Measurements from ENCODE around the gene COL9A1. TPM values are rescaled to one million over a fixed set of nuclear protein-coding genes. Genes with fewer than 3 reads are reported as not detected.

Gene COL9A1
- total and polyA plus RNA-seq, 2 of the 8 experiments (the other 6 are each of a cell fraction or from before 2014, with no cell fraction given), result 7.9 to 18.1 TPM

GRCh38 chr6:70236343-70236742, 66.5 kb downstream of the COL9A1 start (continued):
- TF ChIP-seq, protein P1, sequence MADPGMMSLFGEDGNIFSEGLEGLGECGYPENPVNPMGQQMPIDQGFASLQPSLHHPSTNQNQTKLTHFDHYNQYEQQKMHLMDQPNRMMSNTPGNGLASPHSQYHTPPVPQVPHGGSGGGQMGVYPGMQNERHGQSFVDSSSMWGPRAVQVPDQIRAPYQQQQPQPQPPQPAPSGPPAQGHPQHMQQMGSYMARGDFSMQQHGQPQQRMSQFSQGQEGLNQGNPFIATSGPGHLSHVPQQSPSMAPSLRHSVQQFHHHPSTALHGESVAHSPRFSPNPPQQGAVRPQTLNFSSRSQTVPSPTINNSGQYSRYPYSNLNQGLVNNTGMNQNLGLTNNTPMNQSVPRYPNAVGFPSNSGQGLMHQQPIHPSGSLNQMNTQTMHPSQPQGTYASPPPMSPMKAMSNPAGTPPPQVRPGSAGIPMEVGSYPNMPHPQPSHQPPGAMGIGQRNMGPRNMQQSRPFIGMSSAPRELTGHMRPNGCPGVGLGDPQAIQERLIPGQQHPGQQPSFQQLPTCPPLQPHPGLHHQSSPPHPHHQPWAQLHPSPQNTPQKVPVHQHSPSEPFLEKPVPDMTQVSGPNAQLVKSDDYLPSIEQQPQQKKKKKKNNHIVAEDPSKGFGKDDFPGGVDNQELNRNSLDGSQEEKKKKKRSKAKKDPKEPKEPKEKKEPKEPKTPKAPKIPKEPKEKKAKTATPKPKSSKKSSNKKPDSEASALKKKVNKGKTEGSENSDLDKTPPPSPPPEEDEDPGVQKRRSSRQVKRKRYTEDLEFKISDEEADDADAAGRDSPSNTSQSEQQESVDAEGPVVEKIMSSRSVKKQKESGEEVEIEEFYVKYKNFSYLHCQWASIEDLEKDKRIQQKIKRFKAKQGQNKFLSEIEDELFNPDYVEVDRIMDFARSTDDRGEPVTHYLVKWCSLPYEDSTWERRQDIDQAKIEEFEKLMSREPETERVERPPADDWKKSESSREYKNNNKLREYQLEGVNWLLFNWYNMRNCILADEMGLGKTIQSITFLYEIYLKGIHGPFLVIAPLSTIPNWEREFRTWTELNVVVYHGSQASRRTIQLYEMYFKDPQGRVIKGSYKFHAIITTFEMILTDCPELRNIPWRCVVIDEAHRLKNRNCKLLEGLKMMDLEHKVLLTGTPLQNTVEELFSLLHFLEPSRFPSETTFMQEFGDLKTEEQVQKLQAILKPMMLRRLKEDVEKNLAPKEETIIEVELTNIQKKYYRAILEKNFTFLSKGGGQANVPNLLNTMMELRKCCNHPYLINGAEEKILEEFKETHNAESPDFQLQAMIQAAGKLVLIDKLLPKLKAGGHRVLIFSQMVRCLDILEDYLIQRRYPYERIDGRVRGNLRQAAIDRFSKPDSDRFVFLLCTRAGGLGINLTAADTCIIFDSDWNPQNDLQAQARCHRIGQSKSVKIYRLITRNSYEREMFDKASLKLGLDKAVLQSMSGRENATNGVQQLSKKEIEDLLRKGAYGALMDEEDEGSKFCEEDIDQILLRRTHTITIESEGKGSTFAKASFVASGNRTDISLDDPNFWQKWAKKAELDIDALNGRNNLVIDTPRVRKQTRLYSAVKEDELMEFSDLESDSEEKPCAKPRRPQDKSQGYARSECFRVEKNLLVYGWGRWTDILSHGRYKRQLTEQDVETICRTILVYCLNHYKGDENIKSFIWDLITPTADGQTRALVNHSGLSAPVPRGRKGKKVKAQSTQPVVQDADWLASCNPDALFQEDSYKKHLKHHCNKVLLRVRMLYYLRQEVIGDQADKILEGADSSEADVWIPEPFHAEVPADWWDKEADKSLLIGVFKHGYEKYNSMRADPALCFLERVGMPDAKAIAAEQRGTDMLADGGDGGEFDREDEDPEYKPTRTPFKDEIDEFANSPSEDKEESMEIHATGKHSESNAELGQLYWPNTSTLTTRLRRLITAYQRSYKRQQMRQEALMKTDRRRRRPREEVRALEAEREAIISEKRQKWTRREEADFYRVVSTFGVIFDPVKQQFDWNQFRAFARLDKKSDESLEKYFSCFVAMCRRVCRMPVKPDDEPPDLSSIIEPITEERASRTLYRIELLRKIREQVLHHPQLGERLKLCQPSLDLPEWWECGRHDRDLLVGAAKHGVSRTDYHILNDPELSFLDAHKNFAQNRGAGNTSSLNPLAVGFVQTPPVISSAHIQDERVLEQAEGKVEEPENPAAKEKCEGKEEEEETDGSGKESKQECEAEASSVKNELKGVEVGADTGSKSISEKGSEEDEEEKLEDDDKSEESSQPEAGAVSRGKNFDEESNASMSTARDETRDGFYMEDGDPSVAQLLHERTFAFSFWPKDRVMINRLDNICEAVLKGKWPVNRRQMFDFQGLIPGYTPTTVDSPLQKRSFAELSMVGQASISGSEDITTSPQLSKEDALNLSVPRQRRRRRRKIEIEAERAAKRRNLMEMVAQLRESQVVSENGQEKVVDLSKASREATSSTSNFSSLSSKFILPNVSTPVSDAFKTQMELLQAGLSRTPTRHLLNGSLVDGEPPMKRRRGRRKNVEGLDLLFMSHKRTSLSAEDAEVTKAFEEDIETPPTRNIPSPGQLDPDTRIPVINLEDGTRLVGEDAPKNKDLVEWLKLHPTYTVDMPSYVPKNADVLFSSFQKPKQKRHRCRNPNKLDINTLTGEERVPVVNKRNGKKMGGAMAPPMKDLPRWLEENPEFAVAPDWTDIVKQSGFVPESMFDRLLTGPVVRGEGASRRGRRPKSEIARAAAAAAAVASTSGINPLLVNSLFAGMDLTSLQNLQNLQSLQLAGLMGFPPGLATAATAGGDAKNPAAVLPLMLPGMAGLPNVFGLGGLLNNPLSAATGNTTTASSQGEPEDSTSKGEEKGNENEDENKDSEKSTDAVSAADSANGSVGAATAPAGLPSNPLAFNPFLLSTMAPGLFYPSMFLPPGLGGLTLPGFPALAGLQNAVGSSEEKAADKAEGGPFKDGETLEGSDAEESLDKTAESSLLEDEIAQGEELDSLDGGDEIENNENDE (IDR thresholded peaks at IDR 0.05; ENCODE audit: insufficient replicate concordance, low read length), result no peak
